HEK293T (cell line): ENCODE measurements around the gene ACYP1.

Experiments used
- ELF4 ChIP-seq: fragments of 450-650 bp; IDR thresholded peaks from 2 replicates; pipeline ENCODE4 v1.6.1; 2017; ENCODE audit warnings: antibody characterized with exemption
- FOXA1 ChIP-seq: fragments of 450-650 bp; IDR thresholded peaks from 2 replicates; pipeline ENCODE4 v1.6.1; 2016; ENCODE audit warnings: mild to moderate bottlenecking
- FOXK2 ChIP-seq: fragments of 450-650 bp; IDR thresholded peaks from 2 replicates; pipeline ENCODE4 v1.6.1; 2016; ENCODE audit warnings: mild to moderate bottlenecking
- LEF1 ChIP-seq: fragments of 450-650 bp; IDR thresholded peaks from 2 replicates; pipeline ENCODE4 v1.6.1; 2017; ENCODE audit warnings: mild to moderate bottlenecking, borderline replicate concordance
- PKNOX1 ChIP-seq: fragments of 450-650 bp; IDR thresholded peaks from 2 replicates; pipeline ENCODE4 v1.6.1; 2016
- SUZ12 ChIP-seq: fragments of 450-650 bp; IDR thresholded peaks from 2 replicates; pipeline ENCODE4 v1.6.1; 2016; ENCODE audit warnings: mild to moderate bottlenecking
- TARDBP ChIP-seq: fragments of 450-650 bp; IDR thresholded peaks from 2 replicates; pipeline ENCODE4 v1.6.1; 2016

- TF ChIP-seq FOXA1 (no peak), FOXK2 (no peak), ELF4 (no peak), PKNOX1 (no peak), TARDBP (no peak), LEF1 (no peak), SUZ12 (no peak)
These were observed 4.7 kb upstream of the ACYP1 start for GRCh38 chr14:75068294-75069120.
